ENCODE data around the gene CTIF.

DNA sequence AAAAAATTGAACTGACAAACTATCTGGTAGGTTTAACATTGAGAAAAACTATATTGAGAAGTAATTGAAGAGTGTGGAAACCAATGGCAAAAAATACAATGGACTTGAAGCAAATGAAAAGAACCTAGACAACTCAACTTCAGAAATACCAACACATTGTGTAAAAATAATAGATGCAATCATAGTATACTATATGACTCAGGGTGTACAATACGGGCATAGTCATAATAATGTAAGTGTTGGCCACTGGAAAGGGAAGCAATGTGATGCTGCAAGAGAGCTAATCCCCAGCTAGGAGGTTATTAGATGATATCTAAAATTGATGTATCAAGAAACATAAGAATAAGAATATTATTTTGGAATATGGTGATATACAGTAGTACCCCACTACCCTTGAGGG, 366.7 kb downstream of the CTIF start:
- TF ChIP-seq POLR2AphosphoS5 (IDR thresholded peaks at IDR 0.05; ENCODE audit: borderline replicate concordance, low read depth, low read length), result no peak
- no peak for TF ChIP-seq FOXP2 (optimal IDR thresholded peaks at IDR 0.05; ENCODE audit: control extremely low read depth, extremely low read length, insufficient read depth)
- no peak for TF ChIP-seq EZH2 (IDR thresholded peaks at IDR 0.05)
